Measurements from ENCODE around the gene TMEM179.

Gene TMEM179

DNA sequence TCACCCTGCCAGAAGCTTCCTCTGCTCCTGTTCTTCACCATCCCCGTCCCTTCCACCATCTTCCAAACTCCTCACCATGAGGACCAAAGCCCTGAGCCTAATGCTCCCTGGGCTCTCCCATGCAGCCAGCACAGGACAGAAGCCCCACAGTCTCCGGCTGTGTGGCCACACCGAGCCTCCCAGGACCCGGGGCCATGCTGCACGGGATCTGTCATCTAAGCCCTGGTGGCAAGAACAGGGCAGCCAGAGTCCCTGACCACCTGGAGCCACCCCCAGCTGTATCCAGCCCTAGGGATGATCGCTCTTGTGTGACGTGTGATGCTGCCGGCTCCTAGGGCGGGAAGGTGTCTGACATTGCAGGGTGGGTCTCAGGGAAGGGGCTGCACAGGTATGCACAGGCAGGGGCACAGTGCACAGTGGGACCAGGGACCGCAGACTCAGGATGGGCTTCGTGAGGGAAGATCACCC lies 8.1 kb downstream of the TMEM179 start:
- TF ChIP-seq CTCF (IDR thresholded peaks at IDR 0.05; ENCODE audit: control extremely low read depth, extremely low read depth, low read depth, missing control alignments): no peak
- ChIA-PET CTCF (interaction anchor here (0.7 kb wide), 1 partner anchor 34 kb away, joined by 3 read pairs; no protein-coding TSS in a partner anchor), POLR2A (no interaction called here)
- no peak for DNase-seq (ENCODE audit: extremely low spot score)

DNA sequence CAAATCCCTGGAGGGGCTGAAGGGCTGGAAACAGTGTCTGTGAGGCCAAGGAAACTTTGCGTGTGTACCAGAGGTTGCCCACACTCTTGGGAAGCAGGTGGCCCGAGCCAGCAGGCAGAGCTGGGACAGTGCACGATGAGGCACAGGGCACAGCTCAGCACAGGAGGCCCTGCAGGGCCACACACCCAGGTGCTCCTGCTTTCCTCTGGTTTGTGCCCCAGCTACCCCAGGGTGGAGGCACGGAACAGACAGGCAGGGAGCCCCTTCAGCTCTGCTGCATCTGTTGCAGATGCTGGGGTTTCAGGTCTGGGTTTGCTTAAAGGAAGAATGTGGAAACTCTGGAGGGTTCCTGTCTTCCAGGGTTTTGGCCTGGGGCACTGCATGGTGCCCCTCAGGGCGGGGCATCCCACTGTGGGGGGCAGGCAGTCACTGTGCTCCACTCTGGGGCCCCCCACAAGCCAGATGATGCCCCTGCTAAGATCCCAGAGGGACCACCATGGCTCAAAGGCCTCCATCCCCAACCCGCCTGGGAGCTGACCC lies 8.6 kb downstream of the TMEM179 start:
- no peak for DNase-seq (ENCODE audit: extremely low spot score)
- POLR2A ChIA-PET: no interaction called here
- no peak for TF ChIP-seq CTCF (IDR thresholded peaks at IDR 0.05; ENCODE audit: control extremely low read depth, extremely low read depth, low read depth, missing control alignments)
- CTCF ChIA-PET: interaction anchor here (0.7 kb wide), 1 partner anchor 34 kb away, joined by 3 read pairs; no protein-coding TSS in a partner anchor

- no peak for DNase-seq (ENCODE audit: extremely low spot score)
- no peak for TF ChIP-seq CTCF (IDR thresholded peaks at IDR 0.05; ENCODE audit: control extremely low read depth, extremely low read depth, low read depth, missing control alignments)
- ChIA-PET POLR2A (no interaction called here), CTCF (no interaction called here)
Measured at GRCh38 chr14:104595116-104595675, 9.4 kb downstream of the TMEM179 start.

DNA sequence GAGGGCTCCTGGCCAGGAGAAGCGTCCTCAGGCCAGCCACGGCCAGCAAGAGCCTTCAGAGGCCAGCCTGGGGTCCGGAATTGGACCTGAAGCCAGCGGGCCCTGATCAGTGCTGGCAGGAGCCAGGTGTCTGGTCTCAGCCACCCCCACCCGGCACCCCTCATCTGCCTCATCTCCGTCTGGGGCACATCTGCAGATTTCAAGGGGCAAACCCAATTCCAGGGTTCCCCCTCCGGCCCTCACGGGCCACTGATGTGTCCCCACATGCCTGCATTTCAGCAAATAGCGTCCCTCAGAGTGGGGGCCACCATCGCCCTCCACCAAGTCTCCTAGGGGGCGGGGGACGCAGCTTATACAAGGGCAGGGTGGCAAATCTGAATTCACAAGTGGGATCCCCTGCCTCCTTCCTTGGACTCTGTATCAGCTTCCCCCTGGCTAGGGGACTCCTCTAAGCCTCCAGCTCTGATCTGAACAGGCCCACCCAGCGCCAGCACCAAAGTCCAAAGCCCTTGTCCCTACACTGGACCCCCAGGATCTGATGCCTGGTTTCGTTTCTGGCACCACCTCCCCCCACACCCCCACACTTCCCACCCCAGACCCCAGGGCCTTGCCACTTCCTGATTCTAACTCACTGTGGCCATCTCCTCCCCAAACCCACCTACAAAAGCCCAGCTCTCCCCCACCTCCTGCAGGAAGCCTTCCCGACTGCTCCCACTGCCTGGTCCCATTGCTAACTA lies 10.1 kb downstream of the TMEM179 start:
- ChIA-PET POLR2A (no interaction called here), CTCF (interaction anchor here (1.0 kb wide), 1 partner anchor 46 kb away, joined by 3 read pairs; no protein-coding TSS in a partner anchor)
- no peak for TF ChIP-seq CTCF (IDR thresholded peaks at IDR 0.05; ENCODE audit: control extremely low read depth, extremely low read depth, low read depth, missing control alignments)
- no peak for DNase-seq (ENCODE audit: extremely low spot score)

GRCh38 chr14:104593710-104594136 lies 10.8 kb downstream of the TMEM179 start:
- TF ChIP-seq CTCF (IDR thresholded peaks at IDR 0.05; ENCODE audit: control extremely low read depth, extremely low read depth, low read depth, missing control alignments): no peak
- ChIA-PET POLR2A (no interaction called here), CTCF (interaction anchor here (1.0 kb wide), 1 partner anchor 47 kb away, joined by 3 read pairs; no protein-coding TSS in a partner anchor)
- DNase-seq (ENCODE audit: extremely low spot score): no peak

- CTCF ChIA-PET: interaction anchor here (1.0 to 1.1 kb wide), 2 partner anchors 47 to 499 kb away, joined by 3 read pairs; no protein-coding TSS in a partner anchor
- no peak for TF ChIP-seq CTCF (IDR thresholded peaks at IDR 0.05; ENCODE audit: control extremely low read depth, extremely low read depth, low read depth, missing control alignments)
- POLR2A ChIA-PET: no interaction called here
- DNase-seq (ENCODE audit: extremely low spot score): no peak
Measured at GRCh38 chr14:104593241-104593701, 11.3 kb downstream of the TMEM179 start.
